Right lobe of liver (tissue), 4 donors: ENCODE data around the gene FEN1.

ENCODE experiments used
- CTCF ChIP-seq, 4 donors: fragments of 200-600 bp in 3 of 4; fragments of 450-650 bp in 1 of 4; IDR thresholded peaks; one replicate each; pipeline versions ENCODE4 v1.5.1 to v1.8.0; 2016 to 2022; ENCODE audit warnings: antibody characterized with exemption in 4 of 4, mild to moderate bottlenecking in 2 of 4
- POLR2A ChIP-seq: fragments of 450-650 bp; IDR thresholded peaks from one replicate; pipeline ENCODE4 v1.6.1; 2017; ENCODE audit warnings: antibody characterized with exemption, mild to moderate bottlenecking
- donor health status: DM: no; HTN: no; CAD: no.
- donor health status: DM: no; HTN: no; CAD: no.
- donor health status: DM: no; HTN: yes; CAD: no.

- no peak for TF ChIP-seq POLR2A
- no peak for TF ChIP-seq CTCF (IDR thresholded peaks at IDR 0.05)
These were observed 45.8 kb downstream of the FEN1 start for GRCh38 chr11:61838501-61838900.
